Activated CD8-positive, alpha-beta T cell treated with anti-CD3 and anti-CD28 coated beads, Interleukin-2, amount 10 ng/mL, durations not matched to agents 7 days and 5 days (primary cell): ENCODE data around the gene PCBP1. TPM values are rescaled to one million over a fixed set of nuclear protein-coding genes. Genes with fewer than 3 reads are reported as not detected.

Experiments
- ATAC-seq: fragments of 150-1000 bp; cut with Tn5 transposase; one replicate; pipeline ENCODE4 v1.10.0; 2021; ENCODE audit warnings: moderate library complexity
- CTCF ChIA-PET: fragments of 350-600 bp; sonication (Branson Sonifier 250); formaldehyde crosslinking; loops from one replicate; lab custom pipeline; 2021; ENCODE audit warnings: antibody characterized with exemption; lab: Charles Lee
- POLR2A ChIA-PET: fragments of 350-600 bp; sonication (Branson Sonifier 250); formaldehyde crosslinking; loops from one replicate; lab custom pipeline; 2021; ENCODE audit warnings: antibody characterized with exemption; lab: Charles Lee
- DNase-seq: peaks from one replicate; pipeline ENCODE4 v3.0.0-alpha.2; 2020
- H3K27ac Mint-ChIP-seq: one replicate; pipeline ENCODE4 v1.8.0; 2021; ENCODE audit warnings: mild to moderate bottlenecking, mixed read lengths
- H3K27me3 Mint-ChIP-seq: one replicate; pipeline ENCODE4 v1.8.0; 2021; ENCODE audit warnings: low read depth, mixed read lengths
- H3K36me3 Mint-ChIP-seq: one replicate; pipeline ENCODE4 v1.8.0; 2021; ENCODE audit warnings: low read depth, mixed read lengths
- H3K4me1 Mint-ChIP-seq: one replicate; pipeline ENCODE4 v1.8.0; 2021; ENCODE audit warnings: low read depth, mixed read lengths
- H3K4me3 Mint-ChIP-seq: one replicate; pipeline ENCODE4 v1.8.0; 2021; ENCODE audit warnings: mild to moderate bottlenecking, mixed read lengths
- H3K9me3 Mint-ChIP-seq: one replicate; pipeline ENCODE4 v1.8.0; 2022; ENCODE audit warnings: mixed read lengths; ENCODE audit not compliant: insufficient read depth
- total RNA-seq, 2 experiments: library from RNA; stranded (reverse); gene quantifications; one replicate each; pipeline ENCODE4 v1.2.3, GENCODE V29; 2021

PCBP1 gene
- 100 to 1,000 TPM; 516 to 518 TPM for total RNA-seq

DNA sequence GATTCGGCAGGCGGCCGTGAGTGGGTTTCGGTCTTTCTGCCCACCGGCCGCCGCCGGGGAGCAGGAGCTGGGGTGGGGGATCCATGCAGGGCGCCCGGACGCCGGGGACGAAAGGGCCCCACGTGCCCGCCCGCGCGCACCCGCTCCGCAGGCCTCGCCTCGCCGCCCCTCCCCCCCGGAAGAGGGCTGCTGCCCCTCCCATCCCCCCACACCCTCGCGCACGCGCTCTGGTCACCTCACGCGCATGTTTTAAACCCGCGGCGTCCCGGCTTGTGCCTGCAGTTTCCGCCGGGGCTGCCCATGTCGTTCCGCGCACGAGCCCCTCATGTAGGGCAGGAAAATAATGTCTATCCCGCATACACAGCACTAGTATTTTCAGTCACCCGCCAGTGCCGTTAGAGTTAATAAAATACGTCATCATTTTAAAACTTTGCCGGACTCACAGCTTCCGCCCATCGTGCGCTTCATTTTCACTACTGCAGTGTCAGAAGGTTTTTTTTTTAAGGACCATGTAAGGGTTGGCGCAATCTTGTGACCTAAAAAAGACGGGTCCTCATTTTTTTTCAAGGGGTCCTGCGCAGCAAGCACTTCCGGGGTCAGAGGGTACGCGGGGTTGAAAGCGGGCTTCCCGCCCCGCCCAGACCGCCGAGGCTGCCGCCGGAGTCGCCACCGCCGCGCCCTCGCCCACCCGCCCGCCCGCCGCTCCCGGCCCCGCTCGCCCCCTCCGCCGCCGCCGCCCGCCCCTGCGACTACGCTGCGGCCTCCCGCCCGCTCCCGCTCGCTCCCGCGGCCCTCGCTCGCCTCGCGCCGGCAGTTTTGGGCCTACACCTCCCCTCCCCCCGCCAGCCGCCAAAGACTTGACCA, at the start of gene PCBP1:
Gene PCBP1 (plus strand): TSS at position 640 of the 864 bp plus-strand sequence. CDS start 267 bp downstream, outside the sequence.
- Mint-ChIP-seq H3K27ac (peak within 1 kb of the TSS; percentile 100), H3K4me1 (peaks cover 57% of the 10 kb centered on the region)
- DNase-seq: peak; percentile 96

DNA sequence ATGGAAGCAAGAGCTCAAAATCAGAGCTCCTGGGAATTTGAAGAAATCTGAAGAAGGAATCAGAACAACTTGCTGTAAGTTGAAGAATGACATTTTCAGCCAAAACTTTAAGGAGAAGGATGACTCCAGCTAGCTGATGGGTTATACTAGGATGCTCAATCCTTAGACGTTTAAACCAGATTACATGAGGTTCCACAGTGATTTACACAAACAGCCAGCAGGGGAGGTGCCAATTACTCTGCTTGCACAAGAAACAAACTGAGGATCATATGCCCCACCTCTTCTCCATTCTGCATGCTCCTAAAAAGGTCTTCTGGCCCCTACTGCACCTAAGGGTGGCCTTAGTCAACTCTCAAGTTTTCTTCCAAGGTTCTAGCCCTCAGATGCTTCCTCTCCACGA, 47.9 kb upstream of the PCBP1 start:
- Mint-ChIP-seq H3K9me3 (no peaks in the 10 kb centered on the region), H3K4me1 (peaks cover 73% of the 10 kb centered on the region), H3K4me3 (no peak overlapping the region), H3K27ac (no peak overlapping the region), H3K36me3 (peaks cover 31% of the 10 kb centered on the region), H3K27me3 (no peaks in the 10 kb centered on the region)
- ChIA-PET POLR2A (interaction anchor here (1.2 kb wide), 2 partner anchors 9 to 129 kb away, joined by 3 read pairs; no protein-coding TSS in a partner anchor), CTCF (interaction anchor here (1.2 to 1.5 kb wide), 2 partner anchors 32 to 315 kb away, joined by 4 to 5 read pairs; no protein-coding TSS in a partner anchor)
- no peak for DNase-seq
- no peak for ATAC-seq

More for the DNA sequence above, at the start of gene PCBP1:
- H3K36me3 Mint-ChIP-seq: peaks cover 62% of the 10 kb centered on the region
- H3K4me3 Mint-ChIP-seq: peak within 1 kb of the TSS; percentile 97
- H3K27me3 Mint-ChIP-seq: no peaks in the 10 kb centered on the region
- ATAC-seq: peak; percentile 45
- peaks cover 4% of the 10 kb centered on the region for H3K9me3 Mint-ChIP-seq
- ChIA-PET POLR2A (interaction anchor here (0.6 to 14.2 kb wide), 20 partner anchors 8 to 489 kb away, joined by 3 to 370 read pairs (median 6); partner anchors contain the start of genes C2orf42, MXD1, SNRNP27 and SNRPG), CTCF (interaction anchor here (1.6 to 7.0 kb wide), 6 partner anchors 16 to 173 kb away, joined by 5 to 98 read pairs (median 16); no protein-coding TSS in a partner anchor)

- ChIA-PET CTCF (interaction anchor here (0.9 to 1.0 kb wide), 2 partner anchors 28 to 130 kb away, joined by 3 read pairs; no protein-coding TSS in a partner anchor), POLR2A (no interaction called here)
- Mint-ChIP-seq H3K4me3 (no peak overlapping the region), H3K27ac (no peak overlapping the region), H3K4me1 (peaks cover 76% of the 10 kb centered on the region), H3K36me3 (peaks cover 46% of the 10 kb centered on the region), H3K9me3 (no peaks in the 10 kb centered on the region), H3K27me3 (no peaks in the 10 kb centered on the region)
- DNase-seq (no peak), ATAC-seq (no peak)
Observed at GRCh38 chr2:70041663-70042062, 45.6 kb upstream of the PCBP1 start.

- H3K27ac Mint-ChIP-seq: peak overlapping the region; percentile 86
- H3K4me1 Mint-ChIP-seq: peaks cover 72% of the 10 kb centered on the region
- DNase-seq: no peak
- no peak for ATAC-seq
- H3K9me3 Mint-ChIP-seq: no peaks in the 10 kb centered on the region
- CTCF ChIA-PET: interaction anchor here (0.9 to 2.7 kb wide), 4 partner anchors 27 to 130 kb away, joined by 3 to 11 read pairs (median 7); partner anchors contain the start of gene MXD1
- POLR2A ChIA-PET: no interaction called here
- H3K4me3 Mint-ChIP-seq: no peak overlapping the region
- H3K36me3 Mint-ChIP-seq: peaks cover 50% of the 10 kb centered on the region
- no peaks in the 10 kb centered on the region for H3K27me3 Mint-ChIP-seq
Observed at GRCh38 chr2:70042246-70042645, 45.0 kb upstream of the PCBP1 start.

- H3K27me3 Mint-ChIP-seq: no peaks in the 10 kb centered on the region
- peaks cover 48% of the 10 kb centered on the region for H3K36me3 Mint-ChIP-seq
- DNase-seq (peak; percentile 79), ATAC-seq (peak; percentile 77)
- ChIA-PET CTCF (interaction anchor here (0.8 to 2.7 kb wide), 6 partner anchors 26 to 131 kb away, joined by 3 to 11 read pairs (median 7); partner anchors contain the start of gene MXD1), POLR2A (interaction anchor here (0.6 to 1.5 kb wide), 10 partner anchors 9 to 127 kb away, joined by 3 to 6 read pairs (median 4); no protein-coding TSS in a partner anchor)
- peak overlapping the region; percentile 59 for H3K4me3 Mint-ChIP-seq
- no peaks in the 10 kb centered on the region for H3K9me3 Mint-ChIP-seq
- H3K4me1 Mint-ChIP-seq: peaks cover 69% of the 10 kb centered on the region
- peak overlapping the region; percentile 86 for H3K27ac Mint-ChIP-seq
Observed at GRCh38 chr2:70043252-70043875, 43.9 kb upstream of the PCBP1 start.

GRCh38 chr2:70044290-70045040, 42.8 kb upstream of the PCBP1 start:
- POLR2A ChIA-PET: interaction anchor here (0.7 to 1.5 kb wide), 5 partner anchors 19 to 128 kb away, joined by 3 to 6 read pairs (median 5); no protein-coding TSS in a partner anchor
- Mint-ChIP-seq H3K27me3 (no peaks in the 10 kb centered on the region), H3K9me3 (no peaks in the 10 kb centered on the region), H3K36me3 (peaks cover 51% of the 10 kb centered on the region), H3K4me1 (peaks cover 67% of the 10 kb centered on the region), H3K4me3 (peak overlapping the region; percentile 59), H3K27ac (peak overlapping the region; percentile 86)
- DNase-seq: no peak
- ATAC-seq: no peak
- CTCF ChIA-PET: interaction anchor here (1.7 to 2.7 kb wide), 4 partner anchors 24 to 130 kb away, joined by 3 to 11 read pairs (median 10); partner anchors contain the start of gene MXD1

DNA sequence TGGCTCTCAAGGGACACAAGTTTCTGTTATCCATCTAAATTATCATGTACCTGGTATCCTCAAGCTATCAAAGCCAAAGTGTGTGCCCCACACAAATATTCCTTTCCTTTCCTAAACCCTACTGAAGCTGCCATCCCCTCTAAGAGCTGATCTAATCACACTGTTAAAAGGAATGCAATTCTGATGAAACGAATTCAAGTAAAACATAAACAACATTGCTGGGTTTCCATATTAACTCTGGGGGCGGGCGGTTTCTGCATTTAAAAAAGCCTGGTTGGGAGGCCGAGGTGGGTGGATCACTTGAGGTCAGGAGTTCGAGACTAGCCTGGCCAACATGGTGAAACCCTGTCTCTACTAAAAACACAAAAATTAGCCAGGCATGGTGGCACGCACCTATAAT, 41.9 kb upstream of the PCBP1 start:
- H3K27ac Mint-ChIP-seq: no peak overlapping the region
- peaks cover 60% of the 10 kb centered on the region for H3K4me1 Mint-ChIP-seq
- DNase-seq: no peak
- no peaks in the 10 kb centered on the region for H3K27me3 Mint-ChIP-seq
- H3K9me3 Mint-ChIP-seq: no peaks in the 10 kb centered on the region
- ChIA-PET CTCF (interaction anchor here (1.1 to 1.2 kb wide), 2 partner anchors 20 to 26 kb away, joined by 3 to 4 read pairs; no protein-coding TSS in a partner anchor), POLR2A (interaction anchor here (0.7 to 1.5 kb wide), 2 partner anchors 24 to 40 kb away, joined by 3 to 4 read pairs; no protein-coding TSS in a partner anchor)
- no peak overlapping the region for H3K4me3 Mint-ChIP-seq
- peaks cover 56% of the 10 kb centered on the region for H3K36me3 Mint-ChIP-seq
- no peak for ATAC-seq

DNA sequence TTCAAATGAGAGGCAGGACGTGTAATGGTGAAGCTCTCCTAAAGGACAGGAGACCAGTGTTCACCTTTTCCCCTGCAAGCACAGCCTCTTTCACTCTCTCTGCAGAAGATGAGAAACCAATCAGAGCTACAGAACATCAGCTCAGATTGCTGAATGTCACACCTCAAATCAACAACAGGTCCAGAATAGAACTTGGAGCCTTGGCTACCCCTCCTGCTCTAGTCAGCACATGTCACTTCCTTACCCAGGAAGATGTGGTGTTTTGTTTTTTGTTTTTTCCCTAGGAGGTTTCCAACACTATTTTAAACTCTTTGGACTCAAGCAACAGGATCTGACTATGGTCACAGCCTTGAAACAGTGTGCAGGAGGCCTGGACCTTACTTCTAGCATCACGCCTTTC, 41.3 kb upstream of the PCBP1 start:
- peaks cover 60% of the 10 kb centered on the region for H3K4me1 Mint-ChIP-seq
- H3K4me3 Mint-ChIP-seq: no peak overlapping the region
- H3K36me3 Mint-ChIP-seq: peaks cover 56% of the 10 kb centered on the region
- no peaks in the 10 kb centered on the region for H3K9me3 Mint-ChIP-seq
- H3K27ac Mint-ChIP-seq: peak overlapping the region; percentile 84
- no peak for DNase-seq
- POLR2A ChIA-PET: interaction anchor here (1.5 kb wide), 1 partner anchor 23 kb away, joined by 4 read pairs; no protein-coding TSS in a partner anchor
- no peak for ATAC-seq
- CTCF ChIA-PET: interaction anchor here (1.1 to 2.3 kb wide), 3 partner anchors 21 to 25 kb away, joined by 3 to 7 read pairs (median 4); no protein-coding TSS in a partner anchor
- H3K27me3 Mint-ChIP-seq: no peaks in the 10 kb centered on the region

DNA sequence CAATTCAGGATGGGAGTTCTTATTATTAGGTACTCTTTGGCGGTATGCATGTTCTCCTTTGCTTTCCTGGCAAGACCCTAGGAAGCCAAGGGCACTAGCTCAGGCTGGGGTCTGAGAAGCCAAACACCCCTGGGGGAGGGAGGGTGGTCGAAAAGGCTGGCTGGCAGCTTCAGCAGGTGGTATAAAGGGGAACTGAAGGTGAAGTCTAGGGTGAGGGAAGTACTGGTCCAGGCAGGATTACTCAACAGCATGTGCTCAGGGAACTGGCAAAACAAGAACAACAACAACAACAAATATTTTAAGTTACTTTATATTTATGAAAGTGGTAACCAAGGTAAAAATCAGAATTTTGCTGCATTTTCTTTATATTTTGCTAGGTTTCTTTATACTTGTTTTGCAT, 40.7 kb upstream of the PCBP1 start:
- POLR2A ChIA-PET: interaction anchor here (1.5 kb wide), 1 partner anchor 23 kb away, joined by 4 read pairs; no protein-coding TSS in a partner anchor
- H3K9me3 Mint-ChIP-seq: no peaks in the 10 kb centered on the region

DNA sequence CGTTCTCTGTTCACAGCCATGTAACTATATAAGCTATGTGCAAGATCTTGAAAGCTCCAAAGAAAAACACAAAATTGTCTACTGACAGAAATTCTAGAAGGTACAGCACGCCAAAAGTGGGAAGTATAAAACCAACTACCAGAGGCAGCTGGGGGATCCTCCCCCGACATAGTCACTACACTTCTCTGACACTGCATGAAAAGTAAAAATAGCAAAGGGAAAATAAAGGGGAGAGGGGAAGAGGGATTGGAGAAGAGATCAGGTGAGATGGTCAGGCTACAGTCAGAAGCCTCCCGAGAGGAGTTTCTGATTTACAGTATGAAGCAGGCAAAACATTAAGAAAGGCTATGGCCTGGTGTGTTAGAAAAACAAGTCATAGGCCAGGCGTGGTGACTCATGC, 39.8 kb upstream of the PCBP1 start:
- CTCF ChIA-PET: interaction anchor here (0.8 to 2.3 kb wide), 3 partner anchors 10 to 94 kb away, joined by 3 to 7 read pairs (median 3); no protein-coding TSS in a partner anchor
- Mint-ChIP-seq H3K27me3 (no peaks in the 10 kb centered on the region), H3K4me1 (peaks cover 51% of the 10 kb centered on the region), H3K36me3 (peaks cover 60% of the 10 kb centered on the region), H3K4me3 (no peak overlapping the region), H3K9me3 (no peaks in the 10 kb centered on the region), H3K27ac (peak overlapping the region; percentile 58)
- POLR2A ChIA-PET: no interaction called here
- DNase-seq (no peak), ATAC-seq (no peak)

More for the DNA sequence above, 40.7 kb upstream of the PCBP1 start:
- Mint-ChIP-seq H3K27ac (peak overlapping the region; percentile 84), H3K27me3 (no peaks in the 10 kb centered on the region), H3K4me1 (peaks cover 58% of the 10 kb centered on the region), H3K4me3 (no peak overlapping the region), H3K36me3 (peaks cover 58% of the 10 kb centered on the region)
- DNase-seq: no peak
- ATAC-seq: no peak
- CTCF ChIA-PET: interaction anchor here (1.2 to 2.3 kb wide), 2 partner anchors 21 to 25 kb away, joined by 3 to 7 read pairs; no protein-coding TSS in a partner anchor
